ENCODE results near the gene BARD1. TPM values are rescaled to one million over a fixed set of nuclear protein-coding genes. Genes with fewer than 3 reads are reported as not detected.

The BARD1 gene
- total RNA-seq (2016; rRNA removed; fragmentation: Illumina TruSeq; extraction: Trizol) (30.4 TPM in 2 replicates), polyA plus RNA-seq (2011; rRNA removed) (4.5 and 5.3 TPM in 2 replicates), polyA minus RNA-seq (2011; rRNA and poly(A)+ RNA removed; ENCODE audit: low replicate concordance) (20.0 and 42.3 TPM in 2 replicates), Bru-seq, nascent RNA (percentile 82 among the genes with signal in this experiment), BruChase-seq, experiment 1, labeled RNA remaining after a 6-hour chase (percentile 64 among the genes with signal in this experiment), BruChase-seq, experiment 2, labeled RNA remaining after a 2-hour chase (percentile 76 among the genes with signal in this experiment)
- 92.7 and 105 TPM in 2 replicates for total RNA-seq (2016; cell fraction: cytosol; rRNA removed; fragmentation: Illumina TruSeq; extraction: Trizol; ENCODE audit: low read depth)
- total RNA-seq (2016; cell fraction: insoluble cytoplasmic fraction; rRNA removed; fragmentation: Illumina TruSeq; extraction: Trizol) = 26.5 and 31.9 TPM in 2 replicates
- 62.7 and 75.1 TPM in 2 replicates for total RNA-seq (2016; cell fraction: membrane; rRNA removed; fragmentation: Illumina TruSeq; extraction: Trizol)
- total RNA-seq (2016; cell fraction: nucleus; rRNA removed; fragmentation: Illumina TruSeq; extraction: Trizol) = 33.2 and 33.6 TPM in 2 replicates
- polyA plus RNA-seq (2011; cell fraction: cytosol; rRNA removed) = 2.3 and 3.0 TPM in 2 replicates
- 5.4 and 9.1 TPM in 2 replicates for polyA plus RNA-seq (2011; cell fraction: nucleus; rRNA removed)
- polyA plus RNA-seq (2012) = 2.4 and 4.6 TPM in 2 replicates
- polyA plus RNA-seq (2016; cell fraction: cytosol; fragmentation: Illumina TruSeq; extraction: Trizol; ENCODE audit: low read depth) = 0.34 and 0.37 TPM in 2 replicates
- 8.0 and 11.2 TPM in 2 replicates for polyA plus RNA-seq (2016; cell fraction: insoluble cytoplasmic fraction; fragmentation: Illumina TruSeq; extraction: Trizol; ENCODE audit: low read depth)
- polyA plus RNA-seq (2016; cell fraction: membrane; fragmentation: Illumina TruSeq; extraction: Trizol; ENCODE audit: low read depth) = 1.1 and 1.4 TPM in 2 replicates
- polyA plus RNA-seq (2016; cell fraction: nucleus; fragmentation: Illumina TruSeq; extraction: Trizol; ENCODE audit: insufficient read depth, low read depth) = 14.8 and 27.4 TPM in 2 replicates
- polyA minus RNA-seq (2011; cell fraction: cytosol; rRNA and poly(A)+ RNA removed) = 16.1 TPM in 2 replicates
- polyA minus RNA-seq (2011; cell fraction: nucleus; rRNA and poly(A)+ RNA removed) = 40.0 and 45.3 TPM in 2 replicates
- long read RNA-seq, experiment 1, full-length matches to known transcripts = 5 of 17 reads
- long read RNA-seq, experiment 1, partial matches to known transcripts = 6 of 17 reads
- long read RNA-seq, experiment 1, other reads (novel, unspliced or antisense) = 6 of 17 reads
- long read RNA-seq, experiment 2, partial matches to known transcripts = 0 of 3 reads
- long read RNA-seq, experiment 2, other reads (novel, unspliced or antisense) = 3 of 3 reads

DNA sequence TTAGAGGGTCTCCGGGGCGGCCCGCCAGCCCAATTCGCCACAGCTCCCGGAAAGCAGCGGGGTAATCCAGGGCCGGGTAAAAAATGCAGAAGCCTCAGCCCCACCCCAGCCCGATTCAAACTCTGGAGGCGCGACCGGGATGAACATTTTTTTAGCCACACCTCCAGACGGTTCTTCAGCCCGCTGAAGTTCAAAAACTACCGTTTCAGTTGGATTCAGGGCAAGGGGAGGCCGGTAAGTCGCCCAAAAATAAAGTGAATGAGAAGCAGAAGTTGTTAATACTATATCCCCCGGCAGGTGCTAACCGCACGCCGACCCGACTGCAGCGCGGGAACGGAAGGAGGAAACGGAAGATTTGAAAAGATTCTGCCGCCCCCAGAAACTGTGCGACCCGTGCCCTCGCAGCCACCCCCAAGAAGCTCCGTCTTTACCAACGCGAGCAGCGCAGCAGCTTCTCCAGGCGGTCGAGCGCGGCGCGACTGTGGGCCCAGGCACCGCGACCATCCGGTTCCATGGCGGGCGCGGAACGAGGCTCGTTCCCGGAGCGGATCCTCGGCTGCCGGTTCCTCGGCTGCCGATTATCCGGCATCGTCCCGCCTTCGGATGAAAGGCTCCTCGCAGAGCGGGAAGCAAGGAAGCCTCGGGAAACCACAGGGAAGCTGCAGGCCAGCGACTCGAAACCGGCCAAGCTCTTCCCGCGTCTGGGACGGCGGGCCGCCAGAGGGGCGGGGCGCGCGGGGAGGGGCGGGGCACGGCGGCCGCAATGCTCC lies at the start of gene BARD1:
Gene BARD1 (minus strand): TSS at position 703 of the 770 bp plus-strand sequence. CDS start 114 bp downstream, at position 589.
- intact Hi-C loops (cut with micrococcal nuclease; ENCODE audit: unreplicated experiment) = loop anchor here (1.0 kb wide), 1 partner anchor 45 kb away; no protein-coding TSS in a partner anchor
- 0% methylated on average over 33 of the region's 76 CpGs for WGBS (ENCODE audit: low lambda C conversion rate)
- Histone ChIP-seq H3K27ac (ENCODE audit: extremely low read length, insufficient read depth, low read length) (peak within 1 kb of the TSS; percentile 85), H4K20me1 (ENCODE audit: insufficient read depth, low read length) (no peaks in the 10 kb centered on the region), H3K9ac (ENCODE audit: insufficient read depth, low read depth, low read length) (peak within 1 kb of the TSS; percentile 83), H3K79me2 (ENCODE audit: insufficient read depth, low read length) (peaks cover 41% of the 10 kb centered on the region), H2AFZ (ENCODE audit: low read length) (peak within 1 kb of the TSS; percentile 99), H3K4me3 (replicated peaks in 1 of 3; ENCODE audit: insufficient read depth in 1 of 3, low read depth in 2 of 3, low read length in 3 of 3) (peak within 1 kb of the TSS; percentile 90 to 95 (median 93)), H3K4me1 (ENCODE audit: insufficient read depth, low read length) (peaks cover 45% of the 10 kb centered on the region), H3K4me2 (ENCODE audit: low read depth, low read length) (peak within 1 kb of the TSS; percentile 94), H3K36me3 (replicated peaks in 1 of 2; ENCODE audit: control insufficient read depth in 1 of 2, insufficient read depth in 2 of 2, low read length in 2 of 2) (no peaks in the 10 kb centered on the region), H3K27me3 (ENCODE audit: control insufficient read depth in 1 of 2, insufficient read depth in 2 of 2, low read length in 2 of 2) (no peaks in the 10 kb centered on the region), H3K9me3 (ENCODE audit: low read length) (no peaks in the 10 kb centered on the region)
- in situ Hi-C loops (cut with HindIII; ENCODE audit: extremely low pct_ligation_motif_present, low pct_unique_long_range_greater_than_20kb) = loop anchor here (25.0 kb wide), 1 partner anchor 1128 kb away; no protein-coding TSS in a partner anchor
- BruUV-seq (replicated peaks) = TSS peak; percentile 59
- ATAC-seq = peak; percentile 55
- ChIA-PET POLR2A (interaction anchor here (1.4 to 1.5 kb wide), 2 partner anchors 45 to 503 kb away, joined by 3 to 4 read pairs; partner anchors contain the start of gene ATIC), CTCF (ENCODE audit: low intra/inter-chr PET ratio, low total read pairs) (no interaction called here)
- DNase-seq (ENCODE audit: low spot score) = peak; percentile 40
- FAIRE-seq = no peak
- TF ChIP-seq JDP2 (CRISPR knock-in tag; IDR thresholded peaks at IDR 0.05; ENCODE audit: borderline replicate concordance) = no peak
- TF ChIP-seq, protein P1, sequence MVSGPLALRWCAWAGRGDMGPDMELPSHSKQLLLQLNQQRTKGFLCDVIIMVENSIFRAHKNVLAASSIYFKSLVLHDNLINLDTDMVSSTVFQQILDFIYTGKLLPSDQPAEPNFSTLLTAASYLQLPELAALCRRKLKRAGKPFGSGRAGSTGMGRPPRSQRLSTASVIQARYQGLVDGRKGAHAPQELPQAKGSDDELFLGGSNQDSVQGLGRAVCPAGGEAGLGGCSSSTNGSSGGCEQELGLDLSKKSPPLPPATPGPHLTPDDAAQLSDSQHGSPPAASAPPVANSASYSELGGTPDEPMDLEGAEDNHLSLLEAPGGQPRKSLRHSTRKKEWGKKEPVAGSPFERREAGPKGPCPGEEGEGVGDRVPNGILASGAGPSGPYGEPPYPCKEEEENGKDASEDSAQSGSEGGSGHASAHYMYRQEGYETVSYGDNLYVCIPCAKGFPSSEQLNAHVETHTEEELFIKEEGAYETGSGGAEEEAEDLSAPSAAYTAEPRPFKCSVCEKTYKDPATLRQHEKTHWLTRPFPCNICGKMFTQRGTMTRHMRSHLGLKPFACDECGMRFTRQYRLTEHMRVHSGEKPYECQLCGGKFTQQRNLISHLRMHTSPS (CRISPR knock-in tag; IDR thresholded peaks at IDR 0.05; ENCODE audit: low read depth) = no peak; the same call in 1 of the 2 replicates
- TF ChIP-seq KLF12 (CRISPR knock-in tag; IDR thresholded peaks at IDR 0.05; ENCODE audit: borderline replicate concordance) = no peak
- no peak for TF ChIP-seq ZNF562 (CRISPR knock-in tag; IDR thresholded peaks at IDR 0.05; ENCODE audit: borderline replicate concordance)
- TF ChIP-seq TAF1 (CRISPR knock-in tag; IDR thresholded peaks at IDR 0.05) = 0 out of 2 replicates have a peak, but pooled peaks have one; percentile 36
- TF ChIP-seq SIN3B (IDR thresholded peaks at IDR 0.05; ENCODE audit: low read length) = peak; percentile 75; the same call in 1 of the 2 replicates
- peak; percentile 37 for TF ChIP-seq ZNF18 (CRISPR knock-in tag; IDR thresholded peaks at IDR 0.05; ENCODE audit: insufficient replicate concordance)
- no peak for TF ChIP-seq TBX3 (IDR thresholded peaks at IDR 0.05; ENCODE audit: borderline replicate concordance)
- no peak for TF ChIP-seq CHD4 (IDR thresholded peaks at IDR 0.05; ENCODE audit: borderline replicate concordance, low read length)
- peak; percentile 63 for TF ChIP-seq ZNF781 (CRISPR knock-in tag; IDR thresholded peaks at IDR 0.05; ENCODE audit: borderline replicate concordance, not compliant biosample characterization)
- TF ChIP-seq, protein P2, sequence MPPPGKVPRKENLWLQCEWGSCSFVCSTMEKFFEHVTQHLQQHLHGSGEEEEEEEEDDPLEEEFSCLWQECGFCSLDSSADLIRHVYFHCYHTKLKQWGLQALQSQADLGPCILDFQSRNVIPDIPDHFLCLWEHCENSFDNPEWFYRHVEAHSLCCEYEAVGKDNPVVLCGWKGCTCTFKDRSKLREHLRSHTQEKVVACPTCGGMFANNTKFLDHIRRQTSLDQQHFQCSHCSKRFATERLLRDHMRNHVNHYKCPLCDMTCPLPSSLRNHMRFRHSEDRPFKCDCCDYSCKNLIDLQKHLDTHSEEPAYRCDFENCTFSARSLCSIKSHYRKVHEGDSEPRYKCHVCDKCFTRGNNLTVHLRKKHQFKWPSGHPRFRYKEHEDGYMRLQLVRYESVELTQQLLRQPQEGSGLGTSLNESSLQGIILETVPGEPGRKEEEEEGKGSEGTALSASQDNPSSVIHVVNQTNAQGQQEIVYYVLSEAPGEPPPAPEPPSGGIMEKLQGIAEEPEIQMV (CRISPR knock-in tag; IDR thresholded peaks at IDR 0.05; ENCODE audit: low read depth) = peak; percentile 64; the same call in 1 of the 2 replicates
